HK-2 (cell line): ENCODE measurements around the gene TEX29.

Experiments
- DNase-seq: peaks from one replicate; pipeline ENCODE4 v3.0.0-alpha.2; 2018; ENCODE audit not compliant: unreplicated experiment

TEX29 gene

GRCh38 chr13:111291908-111292307 is 28.5 kb upstream of the TEX29 start:
- no peak for DNase-seq

DNA sequence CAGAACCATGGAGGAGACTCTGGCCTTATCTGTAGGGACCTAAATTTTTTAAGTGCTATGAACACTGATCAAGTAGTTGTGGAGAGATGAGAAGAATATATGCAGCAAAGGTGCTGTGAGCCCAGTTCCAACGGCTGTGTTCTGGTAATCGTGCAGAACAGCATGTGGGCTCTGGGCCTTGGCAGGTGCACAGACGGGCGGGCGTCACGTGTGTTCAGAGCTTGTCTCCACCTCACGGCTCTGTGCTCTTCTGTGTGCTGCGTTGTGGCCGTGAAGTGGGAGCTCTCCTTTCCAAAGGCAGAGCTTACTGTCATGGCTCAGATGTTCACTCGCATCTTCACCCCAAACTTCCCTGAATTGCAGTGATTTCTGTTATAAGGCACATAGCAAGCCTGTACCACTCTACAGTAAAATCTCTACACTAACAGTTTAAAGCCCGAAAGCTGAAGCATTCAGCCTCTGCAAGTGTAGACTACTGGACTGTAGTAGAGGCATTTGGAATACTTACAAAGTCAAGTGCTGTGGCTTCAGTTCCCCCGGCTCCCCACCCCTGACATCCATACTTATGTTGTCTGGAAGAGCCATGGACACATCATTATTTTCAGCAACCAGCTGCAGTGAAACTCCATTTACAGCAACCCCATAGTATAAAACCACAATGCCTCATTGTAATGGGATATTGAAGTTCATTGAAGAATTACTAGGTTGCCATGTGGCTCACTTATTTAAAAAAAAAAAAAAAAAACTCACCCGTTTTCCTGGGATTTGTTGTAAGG is 27.5 kb upstream of the TEX29 start:
- DNase-seq: no peak

GRCh38 chr13:111295886-111296285 is 24.6 kb upstream of the TEX29 start:
- DNase-seq: no peak

- no peak for DNase-seq
These were observed 24.0 kb upstream of the TEX29 start for GRCh38 chr13:111296417-111296816.

DNA sequence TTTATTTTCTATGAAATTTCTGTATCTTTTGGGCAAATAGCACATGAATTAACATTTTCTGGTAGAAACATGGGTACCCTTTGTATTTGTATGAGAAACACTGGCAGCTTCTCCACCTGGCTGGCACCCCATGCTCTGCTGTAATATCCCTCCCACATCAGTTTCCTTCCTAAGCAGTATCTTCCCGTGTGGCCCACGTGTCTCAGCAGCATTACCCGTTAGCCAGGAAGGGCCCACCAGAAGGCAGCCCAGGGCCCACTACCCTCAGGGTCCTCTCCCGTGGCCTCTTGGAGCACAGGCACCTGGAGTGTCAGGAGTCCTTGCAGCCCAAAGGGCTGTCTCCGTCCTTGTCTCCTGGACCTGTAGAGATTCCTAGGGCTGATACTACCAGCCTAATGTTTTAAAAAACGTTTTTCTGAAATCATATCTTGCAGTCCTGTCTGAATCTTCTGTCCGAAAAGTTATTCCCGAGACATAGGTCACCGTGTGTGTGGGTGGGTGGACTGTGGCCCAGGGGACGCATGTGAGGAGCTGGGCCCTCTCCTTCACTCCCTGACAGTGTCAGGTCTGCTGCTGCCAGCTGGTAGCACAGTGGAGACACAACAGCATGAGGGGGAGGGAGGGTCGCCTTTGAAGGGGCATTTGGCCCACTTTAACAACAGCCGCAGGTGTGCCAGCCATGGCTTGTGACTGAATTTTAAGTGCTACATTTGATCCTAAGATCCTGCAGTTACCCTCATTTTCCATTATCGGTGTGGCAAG is 22.0 kb upstream of the TEX29 start:
- DNase-seq: no peak

DNA sequence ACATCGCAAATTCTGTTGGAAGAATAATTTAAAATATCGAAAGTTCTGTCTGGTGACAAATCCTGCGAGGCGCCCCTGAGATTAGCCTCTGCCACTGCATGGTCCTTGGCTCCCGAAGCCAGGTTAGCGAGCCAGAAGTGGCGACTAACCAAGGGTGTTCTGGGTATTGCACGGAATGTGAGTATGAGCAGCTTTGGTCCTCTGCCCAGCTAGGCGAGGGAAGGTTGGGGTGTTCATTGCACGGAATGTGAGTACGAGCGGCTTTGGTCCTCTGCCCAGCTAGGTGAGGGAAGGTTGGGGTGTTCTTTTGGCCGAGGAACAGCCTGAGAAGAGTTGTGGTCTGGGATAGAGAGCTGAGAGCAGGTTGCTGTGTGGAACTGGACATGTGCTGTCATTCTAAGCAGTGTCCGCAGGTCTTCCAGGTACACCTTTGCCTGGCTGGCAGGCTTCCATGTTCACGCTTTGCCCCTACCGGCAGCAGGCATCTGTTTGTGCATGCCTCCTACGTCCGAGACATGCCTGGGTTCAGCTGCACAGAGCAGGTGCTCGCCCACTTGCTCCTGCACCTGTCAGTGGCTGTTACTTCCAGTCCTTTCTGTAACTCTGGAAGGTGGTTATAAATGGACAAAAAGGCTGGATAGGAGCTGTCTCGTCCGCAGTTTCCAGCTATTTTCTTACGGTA is 18.3 kb upstream of the TEX29 start:
- DNase-seq: no peak

- DNase-seq: no peak
These were observed 16.9 kb upstream of the TEX29 start for GRCh38 chr13:111303559-111303958.

GRCh38 chr13:111304041-111304544 is 16.3 kb upstream of the TEX29 start:
- DNase-seq: no peak

DNA sequence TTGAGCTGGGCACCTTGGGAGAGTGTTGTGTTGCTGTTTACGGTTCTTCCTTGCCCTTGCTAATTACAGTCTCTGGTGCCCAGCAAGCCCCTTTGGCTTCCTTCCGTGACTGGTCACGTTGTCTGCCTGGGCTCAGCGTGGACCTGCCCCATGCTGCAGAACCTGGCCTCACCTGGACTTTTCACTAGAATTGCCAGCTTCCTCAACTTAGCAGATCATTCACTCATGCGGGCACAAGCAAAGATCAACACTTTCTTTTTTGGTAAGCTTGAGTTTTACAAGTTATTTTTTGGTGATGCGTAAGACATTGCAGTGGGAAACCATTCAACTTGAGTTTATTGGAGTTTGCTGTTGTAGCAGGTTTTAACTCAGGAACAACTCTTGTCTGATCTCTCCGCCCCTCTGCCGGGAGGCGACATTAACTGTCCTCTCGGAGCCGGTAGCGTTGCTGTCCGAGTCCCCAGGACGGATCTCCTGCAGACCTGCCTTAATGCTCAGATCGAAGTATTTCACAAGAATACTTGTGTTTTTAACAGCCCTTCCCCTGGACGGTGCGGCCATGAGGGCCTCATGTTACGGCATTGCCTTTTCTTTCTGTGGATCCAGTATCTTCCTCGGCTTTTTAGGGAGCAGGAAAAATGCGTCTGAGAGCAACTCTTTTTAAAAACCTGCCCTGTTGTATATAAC is 15.7 kb upstream of the TEX29 start:
- no peak for DNase-seq

GRCh38 chr13:111312944-111313590 is 7.4 kb upstream of the TEX29 start:
- DNase-seq: no peak

DNA sequence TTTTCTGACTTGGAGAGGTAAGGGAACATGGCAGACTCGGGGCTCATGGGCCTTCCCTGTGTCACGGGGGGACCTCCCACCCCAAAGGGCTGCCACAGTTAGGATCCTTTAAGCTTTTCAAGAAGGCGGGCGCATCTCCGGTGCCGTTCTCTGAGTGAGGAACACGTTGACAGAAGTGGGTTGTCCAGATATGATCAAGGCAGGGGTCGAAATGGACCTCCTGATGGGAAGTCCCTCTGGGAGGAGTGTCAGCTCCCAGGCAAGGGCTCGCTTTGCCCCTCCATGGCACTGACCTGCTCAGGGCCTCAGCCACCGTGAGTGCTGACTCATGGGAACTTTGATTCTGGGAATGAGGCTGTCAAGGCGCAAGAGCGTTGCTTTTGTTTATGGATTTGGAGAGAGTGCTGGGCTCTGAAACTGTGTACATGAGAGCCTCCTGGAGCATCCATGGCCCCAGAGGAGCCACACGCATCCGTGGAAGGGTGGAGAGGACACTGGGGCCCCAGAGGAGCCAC is 6.5 kb upstream of the TEX29 start:
- DNase-seq: no peak

DNA sequence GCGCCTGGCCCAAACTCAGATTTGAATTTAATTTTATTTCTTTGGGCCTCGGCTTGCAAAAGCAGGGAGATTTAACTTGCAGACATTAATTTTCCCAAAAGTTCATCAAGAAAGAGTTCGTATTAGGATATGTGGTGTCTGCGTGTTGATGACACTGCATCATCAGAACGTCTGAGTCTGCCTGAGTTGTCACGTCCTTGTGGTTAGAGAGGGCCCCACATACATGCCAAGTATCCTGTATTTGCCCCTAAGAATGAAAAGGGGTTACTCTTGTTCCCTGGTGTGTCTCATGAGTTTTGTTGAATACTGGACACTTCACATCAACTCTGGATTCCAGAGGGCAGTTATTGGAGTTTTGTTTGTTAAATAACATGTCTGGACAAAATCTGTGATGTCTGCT is 5.6 kb upstream of the TEX29 start:
- no peak for DNase-seq

GRCh38 chr13:111315347-111315995 is 5.0 kb upstream of the TEX29 start:
- DNase-seq: no peak

- no peak for DNase-seq
These were observed 4.2 kb upstream of the TEX29 start for GRCh38 chr13:111316161-111316730.

DNA sequence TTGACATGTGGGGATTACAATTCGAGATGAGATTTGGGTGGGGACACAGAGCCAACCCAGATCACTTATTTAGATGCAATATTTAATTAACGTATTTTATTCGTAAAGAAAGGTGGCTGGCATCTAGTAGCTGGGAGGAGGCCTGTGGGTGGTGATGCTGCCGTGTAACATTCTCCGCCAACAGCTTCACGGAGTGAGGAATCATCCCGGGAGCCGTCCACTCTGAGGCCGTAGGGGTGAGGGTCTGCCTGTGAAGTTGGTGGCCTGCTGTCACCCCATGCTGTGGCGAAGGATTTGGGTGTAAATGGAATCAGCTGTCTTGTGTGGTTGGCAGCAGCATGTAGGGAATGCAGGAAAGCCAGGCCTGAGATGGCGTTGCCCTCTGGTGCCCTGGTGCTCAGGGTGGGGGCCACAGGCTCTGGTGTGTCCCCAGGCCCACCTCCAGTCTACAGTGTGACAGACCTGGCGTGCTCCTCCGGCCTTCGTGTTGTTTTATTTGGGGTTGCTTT is 3.3 kb upstream of the TEX29 start:
- no peak for DNase-seq

GRCh38 chr13:111317571-111318345 is 2.7 kb upstream of the TEX29 start:
- DNase-seq: no peak

- DNase-seq: no peak
These were observed 2.1 kb upstream of the TEX29 start for GRCh38 chr13:111318386-111318785.

DNA sequence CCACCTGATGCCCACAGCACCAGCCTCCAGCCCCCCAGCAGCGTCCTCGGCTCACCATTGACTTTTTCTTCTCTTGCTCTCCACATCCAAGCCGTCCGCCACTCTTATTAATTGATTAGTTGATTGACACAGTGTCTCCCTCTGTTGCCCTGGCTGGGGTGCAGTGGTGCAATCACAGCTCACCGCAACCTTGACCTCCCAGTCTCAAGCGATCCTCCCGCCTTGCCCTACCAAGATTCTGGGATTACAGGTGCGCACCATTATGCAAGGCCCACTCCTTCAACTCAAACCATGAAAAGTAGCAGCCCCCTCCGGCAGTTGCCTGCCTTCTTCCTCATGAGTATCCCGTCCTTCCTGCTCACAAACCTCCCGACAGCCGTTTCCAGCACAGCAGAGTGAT is 921 bp upstream of the TEX29 start:
- DNase-seq: no peak
